Thyroid gland (tissue), 4 donors: Measurements from ENCODE around the gene GLI3. TPM values are rescaled to one million over a fixed set of nuclear protein-coding genes. Genes with fewer than 3 reads are reported as not detected.

Experiments
- DNase-seq, 2 donors: peaks; one replicate each; pipeline ENCODE4 v3.0.0-alpha.2; 2019
- H3K27ac ChIP-seq, 3 donors: fragments of 200-600 bp; sonication (generic); 1 replicate in 2 of 3; 2 replicates in 1 of 3; pipeline ENCODE4 v1.5.1; 2016 to 2019; ENCODE audit warnings: mild to moderate bottlenecking in 1 of 3, moderate library complexity in 1 of 3
- H3K27me3 ChIP-seq: fragments of 200-600 bp; sonication (generic); one replicate; pipeline ENCODE4 v1.5.1; 2019
- H3K36me3 ChIP-seq, 2 donors: fragments of 200-600 bp; sonication (generic); one replicate each; pipeline ENCODE4 v1.5.1; 2016 to 2019
- H3K4me1 ChIP-seq, 2 donors: fragments of 200-600 bp; sonication (generic); one replicate each; pipeline ENCODE4 v1.5.1; 2017 to 2019
- H3K4me3 ChIP-seq, 3 donors: fragments of 200-600 bp; sonication (generic); replicated peaks in 1 of 3; 1 replicate in 2 of 3; 2 replicates in 1 of 3; pipeline ENCODE4 v1.5.1; 2016; ENCODE audit warnings: mild to moderate bottlenecking in 1 of 3
- H3K9me3 ChIP-seq: fragments of 200-600 bp; sonication (generic); one replicate; pipeline ENCODE4 v1.5.1; 2017
- POLR2A ChIP-seq, 2 donors: fragments of 450-650 bp; IDR thresholded peaks; one replicate each; pipeline ENCODE4 v1.6.1; 2017; ENCODE audit warnings: antibody characterized with exemption in 2 of 2, mild to moderate bottlenecking in 2 of 2, moderate library complexity in 1 of 2
- WGBS, 2 donors: methylation state at CpG; one replicate each; pipeline ENCODE4 v1.1.5; 2017; 5-methylcytosine and 5-hydroxymethylcytosine counted together
- intact Hi-C: fragments of 100-400 bp; cut with DNase I; formaldehyde crosslinking; loops from one replicate; pipeline ENCODE4 v1.15.1; 2023
- total RNA-seq, 4 donors: library from RNA; depleted of rRNA; stranded (reverse); fragments of >200 nt; gene quantifications; one replicate each; pipeline ENCODE4 v1.2.3, GENCODE V29; 2016
- TF ChIP-seq, protein P1 (sequence below), 6 experiments: fragments of 200-600 bp in 3 of 6; fragments of 450-650 bp in 3 of 6; sonication (generic) in 3 of 6; IDR thresholded peaks; one replicate each; pipeline ENCODE4 v1.5.1; 2016 to 2019; ENCODE audit warnings: antibody characterized with exemption in 6 of 6, mild to moderate bottlenecking in 2 of 6, inconsistent platforms in 1 of 6, moderate library complexity in 1 of 6

Gene GLI3
- total RNA-seq, 4 donors from 2014 or later = 10.1 to 15.6 (median 13.6) TPM

DNA sequence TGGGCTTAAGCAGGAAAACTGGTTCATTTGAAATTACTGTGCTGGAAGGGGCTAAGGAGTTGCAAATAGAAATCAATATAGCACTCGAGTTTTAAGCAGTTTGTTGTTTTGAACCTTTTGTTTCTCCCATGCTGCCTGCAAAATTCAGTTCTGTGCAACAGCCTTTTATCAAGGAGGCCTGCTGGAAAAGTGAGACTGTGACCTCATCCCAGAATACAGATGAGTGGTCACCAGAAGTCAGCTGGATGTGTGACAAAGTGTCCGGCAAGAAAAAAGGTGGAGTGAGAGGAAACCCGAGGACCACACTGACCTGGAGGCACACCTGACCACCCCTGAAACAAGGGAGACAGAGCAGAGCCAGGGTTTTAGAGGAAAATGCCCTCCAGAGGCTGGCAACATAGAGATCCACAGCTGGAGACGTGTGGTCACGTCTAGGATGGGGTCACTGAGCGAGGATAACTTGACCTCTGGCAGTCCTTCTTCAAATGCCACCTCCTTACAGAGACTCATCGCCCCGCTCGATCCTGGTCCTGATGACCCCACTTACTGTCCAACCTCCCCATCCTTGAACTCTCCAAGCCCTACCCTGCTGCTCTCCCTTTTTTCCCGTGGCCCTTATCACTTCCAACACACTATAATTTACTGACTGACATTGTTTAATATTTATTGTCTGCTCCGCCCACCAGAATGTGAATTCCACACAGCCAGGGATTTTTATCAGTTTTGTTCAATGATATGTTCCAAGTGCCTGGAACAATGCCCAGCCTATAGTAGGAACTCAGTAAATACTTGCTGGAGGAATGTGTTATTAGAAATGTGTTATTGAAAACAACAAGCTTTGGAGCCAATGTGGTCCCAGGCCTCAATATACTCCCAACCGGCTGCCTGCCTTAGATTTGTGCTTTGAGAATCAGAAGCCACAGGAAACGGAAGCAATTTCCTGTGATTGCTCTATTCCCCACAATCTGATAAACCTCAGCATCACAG is 243.8 kb downstream of the GLI3 start:
- Histone ChIP-seq H3K36me3 (no peaks in the 10 kb centered on the region), H3K4me1 (peaks cover 26 to 31% of the 10 kb centered on the region in 2 donors), H3K4me3 (no peak overlapping the region), H3K9me3 (no peaks in the 10 kb centered on the region), H3K27ac (no peak overlapping the region), H3K27me3 (no peaks in the 10 kb centered on the region)
- no peak for DNase-seq
- intact Hi-C loops = no loop called here
- TF ChIP-seq, protein P1, sequence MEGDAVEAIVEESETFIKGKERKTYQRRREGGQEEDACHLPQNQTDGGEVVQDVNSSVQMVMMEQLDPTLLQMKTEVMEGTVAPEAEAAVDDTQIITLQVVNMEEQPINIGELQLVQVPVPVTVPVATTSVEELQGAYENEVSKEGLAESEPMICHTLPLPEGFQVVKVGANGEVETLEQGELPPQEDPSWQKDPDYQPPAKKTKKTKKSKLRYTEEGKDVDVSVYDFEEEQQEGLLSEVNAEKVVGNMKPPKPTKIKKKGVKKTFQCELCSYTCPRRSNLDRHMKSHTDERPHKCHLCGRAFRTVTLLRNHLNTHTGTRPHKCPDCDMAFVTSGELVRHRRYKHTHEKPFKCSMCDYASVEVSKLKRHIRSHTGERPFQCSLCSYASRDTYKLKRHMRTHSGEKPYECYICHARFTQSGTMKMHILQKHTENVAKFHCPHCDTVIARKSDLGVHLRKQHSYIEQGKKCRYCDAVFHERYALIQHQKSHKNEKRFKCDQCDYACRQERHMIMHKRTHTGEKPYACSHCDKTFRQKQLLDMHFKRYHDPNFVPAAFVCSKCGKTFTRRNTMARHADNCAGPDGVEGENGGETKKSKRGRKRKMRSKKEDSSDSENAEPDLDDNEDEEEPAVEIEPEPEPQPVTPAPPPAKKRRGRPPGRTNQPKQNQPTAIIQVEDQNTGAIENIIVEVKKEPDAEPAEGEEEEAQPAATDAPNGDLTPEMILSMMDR (IDR thresholded peaks at IDR 0.05) = no peak
- TF ChIP-seq POLR2A (IDR thresholded peaks at IDR 0.05) = no peak
- 69 to 76% methylated on average over 13 of the region's 13 CpGs for WGBS, 2 donors

DNA sequence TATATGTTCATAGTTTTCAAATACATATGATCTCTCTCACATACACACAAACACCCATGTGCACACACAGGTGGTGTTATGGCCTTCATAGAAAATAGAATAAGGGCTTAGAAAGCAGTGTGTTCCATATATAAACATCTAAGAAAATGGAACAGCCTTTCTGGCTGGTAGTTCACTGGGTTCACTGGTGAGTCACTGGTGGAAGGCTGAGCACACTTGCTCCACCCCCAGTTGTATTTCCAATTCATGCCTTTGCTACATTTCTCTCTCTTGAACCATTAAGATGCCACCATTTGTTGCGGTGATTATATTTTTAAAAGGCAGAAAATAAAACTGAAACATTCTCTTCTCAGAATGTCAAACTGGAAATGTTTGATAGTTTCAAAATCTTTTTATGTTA is 252.1 kb downstream of the GLI3 start:
- H3K27ac ChIP-seq = no peak overlapping the region
- H3K36me3 ChIP-seq = no peaks in the 10 kb centered on the region
- 93 to 96% methylated on average over 1 of the region's 1 CpG for WGBS, 2 donors
- intact Hi-C loops = no loop called here
- no peaks in the 10 kb centered on the region for H3K27me3 ChIP-seq
- no peak for DNase-seq
- H3K4me3 ChIP-seq = no peak overlapping the region
- H3K9me3 ChIP-seq = no peaks in the 10 kb centered on the region
- TF ChIP-seq, protein P1 (IDR thresholded peaks at IDR 0.05) = no peak
- no peak for TF ChIP-seq POLR2A (IDR thresholded peaks at IDR 0.05)
- peaks cover 25 to 28% of the 10 kb centered on the region in 2 donors for H3K4me1 ChIP-seq

DNA sequence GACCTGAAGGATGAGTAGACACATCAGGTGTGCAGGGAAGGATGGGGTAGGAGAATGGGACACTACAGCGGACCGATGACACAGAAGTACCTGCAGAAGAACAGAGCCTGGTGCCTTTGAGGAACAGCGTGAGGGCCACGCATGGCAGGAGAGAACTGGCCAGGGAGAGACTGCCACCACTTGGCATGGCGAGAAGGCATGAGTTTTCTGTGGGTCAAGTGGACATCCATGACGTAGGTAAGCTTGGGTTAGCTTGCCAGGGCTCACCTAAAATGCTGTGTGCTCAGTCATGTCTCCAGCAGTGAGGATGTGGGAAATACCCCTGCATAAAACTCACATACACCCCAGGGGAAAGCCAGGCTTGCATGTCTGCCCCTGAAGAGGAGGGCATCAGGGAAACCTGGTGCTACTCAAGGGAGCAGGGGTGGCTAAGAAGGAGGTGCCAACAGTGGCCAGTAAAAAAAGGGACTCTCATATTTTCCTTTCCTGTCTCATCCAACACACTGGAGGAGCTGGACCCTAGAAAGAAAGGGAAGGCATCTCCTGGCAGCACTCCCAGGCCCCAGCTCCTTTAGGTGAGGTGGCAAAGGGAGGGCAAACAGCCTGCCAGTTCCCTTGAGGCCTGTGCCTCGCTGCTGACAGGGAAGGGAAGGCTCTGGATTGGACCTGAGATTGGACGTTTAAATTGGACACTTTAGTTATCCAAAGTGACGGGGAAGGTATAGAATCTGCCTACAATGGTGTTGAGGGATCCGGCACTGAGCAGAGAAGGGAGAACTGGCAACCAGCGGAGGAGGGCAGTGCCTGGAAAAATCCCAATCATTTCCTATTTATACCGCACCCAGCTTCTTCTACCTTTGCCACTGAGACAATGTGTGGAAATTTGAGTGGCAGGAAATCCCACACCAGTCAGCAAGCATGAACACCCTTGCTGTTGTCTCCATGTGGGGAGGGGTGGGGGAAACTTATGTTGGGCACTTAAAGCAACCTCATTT is 255.7 kb downstream of the GLI3 start:
- Histone ChIP-seq H3K27me3 (no peaks in the 10 kb centered on the region), H3K36me3 (no peaks in the 10 kb centered on the region), H3K4me1 (peaks cover 48 to 52% of the 10 kb centered on the region in 2 donors), H3K27ac (peak overlapping the region; percentile 40 to 80 (median 67)), H3K4me3 (no peak overlapping the region), H3K9me3 (no peaks in the 10 kb centered on the region)
- intact Hi-C loops = no loop called here
- DNase-seq = peak; percentile 83 to 85
- TF ChIP-seq POLR2A (IDR thresholded peaks at IDR 0.05) = no peak
- TF ChIP-seq, protein P1 (IDR thresholded peaks at IDR 0.05) = no peak
- whole genome bisulfite sequencing, 2 donors = 54 to 61% methylated on average over 11 to 12 of the region's 12 CpGs

DNA sequence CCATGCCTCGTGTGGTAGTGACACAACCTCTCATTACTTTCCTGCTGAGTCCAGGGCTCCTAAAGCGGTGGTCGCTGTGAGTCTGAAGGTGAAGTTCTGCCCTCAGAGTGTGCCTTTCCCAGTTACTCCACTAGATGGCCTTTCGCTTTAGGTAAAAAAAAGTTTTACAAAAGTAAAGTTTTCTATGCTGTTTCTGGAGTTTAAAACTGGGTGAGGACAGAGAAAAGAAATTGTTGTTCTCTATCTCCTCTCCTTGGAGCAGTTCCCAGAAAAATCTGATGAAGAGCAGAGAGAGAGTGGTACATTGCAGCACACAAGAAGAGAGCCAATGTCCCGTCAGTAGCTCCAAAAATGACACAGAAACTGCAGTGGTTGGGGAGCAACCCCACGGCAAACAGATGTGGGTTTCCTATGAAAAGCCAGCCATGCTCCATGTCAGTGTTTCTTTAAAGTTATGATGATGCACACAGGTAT is 257.1 kb downstream of the GLI3 start:
- H3K4me3 ChIP-seq = no peak overlapping the region
- H3K4me1 ChIP-seq = peaks cover 48 to 52% of the 10 kb centered on the region in 2 donors
- no peaks in the 10 kb centered on the region for H3K27me3 ChIP-seq
- no peaks in the 10 kb centered on the region for H3K36me3 ChIP-seq
- intact Hi-C loops = loop anchor here (2.0 to 5.0 kb wide), 2 partner anchors 187 to 257 kb away; partner anchors contain the start of gene GLI3
- peak; percentile 43 to 59 for DNase-seq
- TF ChIP-seq, protein P1 (IDR thresholded peaks at IDR 0.05) = peak; percentile 62 to 85 (median 75)
- TF ChIP-seq POLR2A (IDR thresholded peaks at IDR 0.05) = no peak
- no peaks in the 10 kb centered on the region for H3K9me3 ChIP-seq
- WGBS, 2 donors = 21 to 24% methylated on average over 6 of the region's 6 CpGs
- peak overlapping the region; percentile 40 to 80 (median 67) for H3K27ac ChIP-seq
